Measurements from ENCODE around the gene UCK1.

UCK1 gene

DNA sequence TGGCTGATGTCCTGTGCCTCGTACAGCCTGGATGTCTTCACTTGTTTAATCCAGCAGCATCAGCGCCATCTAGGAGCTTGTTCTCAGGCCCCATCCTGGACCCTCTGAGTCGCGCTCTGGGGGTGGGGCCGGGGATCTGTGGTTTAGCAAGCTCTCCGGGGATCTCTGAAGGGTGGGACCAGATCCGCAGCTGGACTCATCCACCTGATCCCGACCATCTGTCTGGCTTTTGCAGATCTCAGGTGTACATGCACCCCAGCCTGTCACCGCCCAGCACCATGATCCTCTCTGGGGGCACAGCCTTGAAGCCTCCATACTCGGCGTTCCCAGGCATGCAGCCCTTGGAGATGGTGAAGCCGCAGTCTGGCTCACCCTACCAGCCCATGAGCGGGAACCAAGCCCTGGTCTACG, 43.4 kb downstream of the UCK1 start:
- TF ChIP-seq, protein P1, sequence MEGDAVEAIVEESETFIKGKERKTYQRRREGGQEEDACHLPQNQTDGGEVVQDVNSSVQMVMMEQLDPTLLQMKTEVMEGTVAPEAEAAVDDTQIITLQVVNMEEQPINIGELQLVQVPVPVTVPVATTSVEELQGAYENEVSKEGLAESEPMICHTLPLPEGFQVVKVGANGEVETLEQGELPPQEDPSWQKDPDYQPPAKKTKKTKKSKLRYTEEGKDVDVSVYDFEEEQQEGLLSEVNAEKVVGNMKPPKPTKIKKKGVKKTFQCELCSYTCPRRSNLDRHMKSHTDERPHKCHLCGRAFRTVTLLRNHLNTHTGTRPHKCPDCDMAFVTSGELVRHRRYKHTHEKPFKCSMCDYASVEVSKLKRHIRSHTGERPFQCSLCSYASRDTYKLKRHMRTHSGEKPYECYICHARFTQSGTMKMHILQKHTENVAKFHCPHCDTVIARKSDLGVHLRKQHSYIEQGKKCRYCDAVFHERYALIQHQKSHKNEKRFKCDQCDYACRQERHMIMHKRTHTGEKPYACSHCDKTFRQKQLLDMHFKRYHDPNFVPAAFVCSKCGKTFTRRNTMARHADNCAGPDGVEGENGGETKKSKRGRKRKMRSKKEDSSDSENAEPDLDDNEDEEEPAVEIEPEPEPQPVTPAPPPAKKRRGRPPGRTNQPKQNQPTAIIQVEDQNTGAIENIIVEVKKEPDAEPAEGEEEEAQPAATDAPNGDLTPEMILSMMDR (conservative IDR thresholded peaks at IDR 0.05; ENCODE audit: low read length) = no peak
- H3K4me3 ChIP-seq (ENCODE audit: low read length) = no peak overlapping the region
- DNase-seq (ENCODE audit: low read depth) = no peak

DNA sequence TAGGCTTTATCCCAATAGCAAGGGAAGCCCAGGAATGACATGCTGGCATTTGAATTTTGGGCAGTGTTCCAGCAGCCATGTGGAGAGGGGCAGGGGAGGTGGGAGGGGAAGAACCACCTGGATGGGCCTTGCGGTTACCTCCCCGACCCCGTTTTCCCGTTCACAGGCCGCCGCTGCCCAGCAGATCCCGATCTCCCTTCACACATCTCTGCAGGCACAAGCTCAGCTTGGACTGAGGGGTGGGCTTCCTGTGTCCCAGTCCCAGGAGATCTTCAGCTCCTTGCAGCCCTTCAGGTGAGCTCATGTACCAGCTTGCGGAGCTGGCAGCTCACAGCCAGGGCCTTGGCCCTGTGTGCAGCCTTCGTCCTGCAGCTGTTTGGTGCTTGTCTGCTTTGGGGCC, 44.1 kb downstream of the UCK1 start:
- no peak for DNase-seq (ENCODE audit: low read depth)
- H3K4me3 ChIP-seq (ENCODE audit: low read length) = no peak overlapping the region
- TF ChIP-seq, protein P1 (conservative IDR thresholded peaks at IDR 0.05; ENCODE audit: low read length) = no peak

DNA sequence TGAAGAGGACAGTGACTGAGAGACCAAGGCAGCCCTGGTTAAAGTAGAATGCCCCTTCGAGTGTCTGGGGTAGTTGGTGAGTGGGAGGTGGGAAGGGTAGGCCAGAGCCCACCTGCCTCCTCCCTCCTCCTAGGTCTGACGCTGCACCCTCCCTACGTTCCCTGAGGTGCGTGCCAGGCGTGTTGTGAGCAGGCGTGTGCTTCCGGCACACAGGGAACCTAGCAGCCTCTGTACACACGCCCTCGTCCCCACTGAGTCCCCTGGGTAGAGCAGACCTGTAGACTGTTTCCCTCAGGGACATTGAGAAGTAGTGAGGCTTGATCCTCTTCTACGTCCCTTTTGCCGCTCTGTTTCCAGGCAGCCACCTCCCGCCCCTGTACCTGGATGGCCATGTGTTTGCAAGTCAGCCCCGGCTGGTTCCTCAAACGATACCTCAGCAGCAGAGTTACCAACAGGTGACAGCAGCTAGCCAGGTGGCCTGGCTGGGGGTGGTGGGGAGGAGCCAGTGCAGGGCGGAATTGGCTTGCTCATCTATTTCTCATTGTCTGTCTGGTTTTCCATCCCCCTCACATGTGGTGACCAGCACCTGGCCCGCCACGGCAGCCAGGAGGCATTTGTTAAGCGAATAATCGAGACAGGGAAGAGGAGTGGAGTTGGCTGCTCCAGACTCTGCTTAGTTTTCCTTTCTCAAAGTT, 45.2 kb downstream of the UCK1 start:
- DNase-seq (ENCODE audit: low read depth) = no peak
- no peak overlapping the region for H3K4me3 ChIP-seq (ENCODE audit: low read length)
- TF ChIP-seq, protein P1 (conservative IDR thresholded peaks at IDR 0.05; ENCODE audit: low read length) = no peak

DNA sequence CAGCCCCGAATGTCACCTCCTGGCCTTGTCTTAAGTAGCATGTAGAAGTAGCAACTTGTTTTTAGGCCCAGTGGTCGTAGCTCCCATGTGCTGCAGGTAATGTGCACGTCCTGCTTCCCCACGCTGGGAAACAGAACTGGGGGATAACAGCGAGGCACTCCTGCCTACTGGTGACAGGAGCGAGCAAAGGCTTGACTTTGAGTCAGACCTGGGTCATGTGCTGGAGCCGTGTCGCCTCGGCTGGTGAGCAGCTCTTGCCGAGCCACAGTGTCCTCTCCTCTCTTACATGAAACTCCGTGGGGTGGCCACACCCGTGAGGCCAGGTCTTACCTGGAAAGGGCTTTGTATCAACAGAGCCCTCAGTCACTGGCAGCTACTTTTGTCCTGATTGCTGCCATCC, 45.9 kb downstream of the UCK1 start:
- H3K4me3 ChIP-seq (ENCODE audit: low read length) = no peak overlapping the region
- TF ChIP-seq, protein P1 (conservative IDR thresholded peaks at IDR 0.05; ENCODE audit: low read length) = no peak
- DNase-seq (ENCODE audit: low read depth) = no peak

DNA sequence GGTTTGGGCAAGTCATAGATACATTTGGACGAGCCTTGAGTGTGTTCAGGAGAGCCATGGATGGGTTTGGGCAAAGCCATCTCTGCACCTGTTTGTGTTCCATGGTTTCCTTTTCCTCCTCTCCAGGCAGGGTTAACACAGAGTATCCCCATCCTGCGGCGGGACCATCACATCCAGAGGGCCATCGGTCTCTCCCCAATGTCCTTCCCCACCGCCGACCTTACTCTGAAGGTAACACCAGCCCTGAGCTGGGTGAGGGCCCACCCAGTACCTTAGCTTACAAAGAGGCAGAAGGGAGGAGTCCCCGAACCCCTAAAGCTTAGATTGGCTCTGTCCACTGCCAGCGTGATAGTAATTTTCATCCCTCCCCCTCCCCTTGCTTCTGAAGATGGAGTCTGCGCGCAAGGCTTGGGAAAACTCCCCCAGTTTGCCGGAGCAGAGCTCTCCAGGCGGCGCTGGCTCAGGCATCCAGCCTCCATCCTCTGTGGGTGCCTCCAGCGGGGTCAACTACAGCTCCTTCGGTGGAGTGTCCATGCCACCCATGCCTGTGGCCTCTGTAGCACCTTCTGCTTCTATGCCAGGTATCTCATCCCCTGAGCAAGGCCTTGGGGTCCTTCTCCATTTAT, 46.4 kb downstream of the UCK1 start:
- no peak overlapping the region for H3K4me3 ChIP-seq (ENCODE audit: low read length)
- TF ChIP-seq, protein P1 (conservative IDR thresholded peaks at IDR 0.05; ENCODE audit: low read length) = no peak
- no peak for DNase-seq (ENCODE audit: low read depth)

DNA sequence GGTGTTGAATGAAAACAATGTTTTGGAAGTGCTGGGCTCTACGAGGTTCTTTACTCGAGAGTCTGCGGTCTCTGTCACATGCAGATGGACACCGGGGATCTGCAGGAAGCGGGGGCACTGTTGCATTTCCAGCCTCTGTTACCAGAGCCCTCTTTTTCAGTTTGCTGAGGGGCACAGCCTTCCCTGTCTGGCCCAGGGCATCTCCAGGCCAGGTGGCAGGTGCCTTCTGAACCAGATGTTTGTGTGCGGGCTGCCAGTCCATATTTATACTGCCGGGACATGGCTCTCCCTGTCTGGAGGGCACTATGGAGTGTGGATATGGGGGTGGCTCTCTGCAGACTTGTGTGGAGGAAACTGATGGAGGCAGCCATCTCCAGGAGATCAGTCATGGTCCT, 47.0 kb downstream of the UCK1 start:
- H3K4me3 ChIP-seq (ENCODE audit: low read length) = no peak overlapping the region
- DNase-seq (ENCODE audit: low read depth) = no peak
- TF ChIP-seq, protein P1 (conservative IDR thresholded peaks at IDR 0.05; ENCODE audit: low read length) = no peak
